Hepatocyte (in vitro differentiated cells): Measurements from ENCODE around the gene SLC9A4.

ENCODE experiments used
- EZH2 ChIP-seq: fragments of 200-600 bp; sonication (generic); IDR thresholded peaks from 2 replicates; pipeline ENCODE4 v1.6.1; 2016; ENCODE audit warnings: antibody characterized with exemption, mild to moderate bottlenecking, borderline replicate concordance
- EZH2phosphoT487 ChIP-seq: fragments of 200-600 bp; sonication (generic); IDR thresholded peaks from one replicate; pipeline ENCODE4 v1.6.1; 2018; ENCODE audit warnings: antibody characterized with exemption, mild to moderate bottlenecking, low read depth, moderate library complexity; ENCODE audit not compliant: unreplicated experiment, severe bottlenecking
- TF ChIP-seq, protein P1 (sequence below): fragments of 200-600 bp; sonication (generic); IDR thresholded peaks from 2 replicates; pipeline ENCODE4 v1.5.1; 2016; ENCODE audit warnings: antibody characterized with exemption, mild to moderate bottlenecking; ENCODE audit not compliant: poor library complexity

- TF ChIP-seq EZH2 (no peak), EZH2phosphoT487 (no peak)
- TF ChIP-seq, protein P1, sequence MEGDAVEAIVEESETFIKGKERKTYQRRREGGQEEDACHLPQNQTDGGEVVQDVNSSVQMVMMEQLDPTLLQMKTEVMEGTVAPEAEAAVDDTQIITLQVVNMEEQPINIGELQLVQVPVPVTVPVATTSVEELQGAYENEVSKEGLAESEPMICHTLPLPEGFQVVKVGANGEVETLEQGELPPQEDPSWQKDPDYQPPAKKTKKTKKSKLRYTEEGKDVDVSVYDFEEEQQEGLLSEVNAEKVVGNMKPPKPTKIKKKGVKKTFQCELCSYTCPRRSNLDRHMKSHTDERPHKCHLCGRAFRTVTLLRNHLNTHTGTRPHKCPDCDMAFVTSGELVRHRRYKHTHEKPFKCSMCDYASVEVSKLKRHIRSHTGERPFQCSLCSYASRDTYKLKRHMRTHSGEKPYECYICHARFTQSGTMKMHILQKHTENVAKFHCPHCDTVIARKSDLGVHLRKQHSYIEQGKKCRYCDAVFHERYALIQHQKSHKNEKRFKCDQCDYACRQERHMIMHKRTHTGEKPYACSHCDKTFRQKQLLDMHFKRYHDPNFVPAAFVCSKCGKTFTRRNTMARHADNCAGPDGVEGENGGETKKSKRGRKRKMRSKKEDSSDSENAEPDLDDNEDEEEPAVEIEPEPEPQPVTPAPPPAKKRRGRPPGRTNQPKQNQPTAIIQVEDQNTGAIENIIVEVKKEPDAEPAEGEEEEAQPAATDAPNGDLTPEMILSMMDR: no peak
Measured at GRCh38 chr2:102538491-102538890, 65.5 kb downstream of the SLC9A4 start.
